CD14-positive monocyte (primary cell): ENCODE results near the gene DISP1. TPM values are rescaled to one million over a fixed set of nuclear protein-coding genes. Genes with fewer than 3 reads are reported as not detected.

Experiments used
- DNase-seq, 3 donors: peaks; one replicate each; pipeline ENCODE4 v3.0.0-alpha.2; 2011 to 2022
- H2AFZ ChIP-seq: 2 replicates; pipeline ENCODE4 v1.6.0; 2012; ENCODE audit warnings: mild to moderate bottlenecking, low read depth, low read length, inconsistent platforms; ENCODE audit not compliant: insufficient read depth, poor library complexity, severe bottlenecking
- H3K27ac ChIP-seq, 2 donors: 1 replicate in 1 of 2; 2 replicates in 1 of 2; pipeline ENCODE4 v1.5.1; 2012 to 2013; ENCODE audit warnings: low read length in 2 of 2, control low read depth in 1 of 2, inconsistent platforms in 1 of 2, low read depth in 1 of 2, mild to moderate bottlenecking in 1 of 2
- H3K27me3 ChIP-seq, 2 donors: one replicate each; pipeline versions ENCODE4 v1.6.0 to v1.6.1; 2011 to 2013; ENCODE audit warnings: low read length in 2 of 2; ENCODE audit not compliant: control insufficient read depth in 2 of 2, insufficient read depth in 2 of 2
- H3K36me3 ChIP-seq, 2 donors: replicated peaks in 1 of 2; 1 replicate in 1 of 2; 2 replicates in 1 of 2; pipeline versions ENCODE4 v1.5.1 to v1.6.1; 2012 to 2013; ENCODE audit warnings: low read length in 2 of 2, control low read depth in 1 of 2, inconsistent platforms in 1 of 2, mild to moderate bottlenecking in 1 of 2; ENCODE audit not compliant: insufficient read depth in 2 of 2, control insufficient read depth in 1 of 2
- H3K4me1 ChIP-seq, 2 donors: 1 replicate in 1 of 2; 2 replicates in 1 of 2; pipeline versions ENCODE4 v1.5.1 to v1.6.1; 2012 to 2013; ENCODE audit warnings: low read length in 2 of 2, control low read depth in 1 of 2, inconsistent platforms in 1 of 2, mild to moderate bottlenecking in 1 of 2, moderate library complexity in 1 of 2; ENCODE audit not compliant: insufficient read depth in 2 of 2, control insufficient read depth in 1 of 2
- H3K4me2 ChIP-seq: replicated peaks from 2 replicates; pipeline ENCODE3; 2012; ENCODE audit warnings: low read length, moderate library complexity, mild to moderate bottlenecking; ENCODE audit not compliant: poor library complexity, severe bottlenecking; ENCODE audit errors: extremely low read depth
- H3K4me3 ChIP-seq, 3 experiments: fragments of 200-600 bp in 1 of 3; sonication (generic) in 1 of 3; replicated peaks in 1 of 3; 1 replicate in 2 of 3; 2 replicates in 1 of 3; pipeline ENCODE4 v1.5.1; 2011 to 2013; ENCODE audit warnings: low read length in 3 of 3, mild to moderate bottlenecking in 3 of 3, control low read depth in 2 of 3, low read depth in 2 of 3, inconsistent platforms in 1 of 3, moderate library complexity in 1 of 3
- H3K79me2 ChIP-seq: 2 replicates; pipeline ENCODE4 v1.6.0; 2012; ENCODE audit warnings: mild to moderate bottlenecking, control low read depth, inconsistent platforms, low read length, moderate library complexity; ENCODE audit not compliant: insufficient read depth
- H3K9ac ChIP-seq: 2 replicates; pipeline ENCODE4 v1.6.0; 2017; ENCODE audit warnings: low read length, mild to moderate bottlenecking; ENCODE audit not compliant: insufficient read depth, poor library complexity, severe bottlenecking
- H3K9me3 ChIP-seq, 2 donors: replicated peaks in 1 of 2; 1 replicate in 1 of 2; 2 replicates in 1 of 2; pipeline versions ENCODE4 v1.5.1 to v1.6.1; 2012 to 2013; ENCODE audit warnings: low read length in 2 of 2, control low read depth in 1 of 2; ENCODE audit not compliant: control insufficient read depth in 1 of 2, insufficient read depth in 1 of 2
- H4K20me1 ChIP-seq: 2 replicates; pipeline ENCODE4 v1.6.0; 2012; ENCODE audit warnings: mild to moderate bottlenecking, low read length, control low read depth, moderate library complexity; ENCODE audit not compliant: insufficient read depth
- H3K27ac Mint-ChIP-seq, 7 donors: one replicate each; pipeline ENCODE4 v1.8.0; 2020; ENCODE audit warnings: mild to moderate bottlenecking in 7 of 7, mixed read lengths in 7 of 7, moderate library complexity in 6 of 7, inconsistent platforms in 2 of 7
- H3K27me3 Mint-ChIP-seq, 3 donors: one replicate each; pipeline ENCODE4 v1.8.0; 2021 to 2022; ENCODE audit warnings: low read depth in 3 of 3, mild to moderate bottlenecking in 3 of 3, mixed read lengths in 3 of 3, moderate library complexity in 3 of 3, inconsistent platforms in 1 of 3
- H3K36me3 Mint-ChIP-seq, 2 donors: one replicate each; pipeline ENCODE4 v1.8.0; 2020; ENCODE audit warnings: mixed read lengths in 2 of 2, inconsistent platforms in 1 of 2, mild to moderate bottlenecking in 1 of 2
- H3K4me1 Mint-ChIP-seq: one replicate; pipeline ENCODE4 v1.8.0; 2020; ENCODE audit warnings: mild to moderate bottlenecking, mixed read lengths
- H3K4me3 Mint-ChIP-seq, 2 donors: one replicate each; pipeline ENCODE4 v1.8.0; 2020; ENCODE audit warnings: mild to moderate bottlenecking in 2 of 2, mixed read lengths in 2 of 2, moderate library complexity in 1 of 2
- H3K9me3 Mint-ChIP-seq, 7 donors: one replicate each; pipeline ENCODE4 v1.8.0; 2020 to 2022; ENCODE audit warnings: mixed read lengths in 7 of 7, mild to moderate bottlenecking in 6 of 7, moderate library complexity in 6 of 7, inconsistent platforms in 2 of 7
- WGBS: methylation state at CpG from one replicate; pipeline ENCODE4 v1.1.5; 2013; ENCODE audit warnings: missing lambda C conversion rate; ENCODE audit not compliant: insufficient coverage; 5-methylcytosine and 5-hydroxymethylcytosine counted together
- intact Hi-C, 2 donors: fragments of 100-400 bp; cut with micrococcal nuclease; formaldehyde crosslinking; loops; one replicate each; pipeline versions ENCODE4 v1.15.0 to v1.15.1; 2023
- polyA plus RNA-seq, 3 donors: library from polyadenylated mRNA; depleted of rRNA in 1 of 3; unstranded in 2 of 3; stranded (reverse) in 1 of 3; fragments of 300-500 nt in 2 of 3; fragments of >200 nt in 1 of 3; fragmentation: Illumina TruSeq in 2 of 3; gene quantifications; 1 replicate in 2 of 3; 2 replicates in 1 of 3; pipeline ENCODE4 v1.2.3, GENCODE V29; 2012 to 2021
- TF ChIP-seq, protein P1 (sequence below): fragments of 200-600 bp; IDR thresholded peaks from one replicate; pipeline ENCODE4 v1.8.0; 2022; ENCODE audit warnings: antibody characterized with exemption, mild to moderate bottlenecking

The DISP1 gene
- polyA plus RNA-seq, 3 donors, result 0.34 to 2.1 (median 0.61) TPM

DNA sequence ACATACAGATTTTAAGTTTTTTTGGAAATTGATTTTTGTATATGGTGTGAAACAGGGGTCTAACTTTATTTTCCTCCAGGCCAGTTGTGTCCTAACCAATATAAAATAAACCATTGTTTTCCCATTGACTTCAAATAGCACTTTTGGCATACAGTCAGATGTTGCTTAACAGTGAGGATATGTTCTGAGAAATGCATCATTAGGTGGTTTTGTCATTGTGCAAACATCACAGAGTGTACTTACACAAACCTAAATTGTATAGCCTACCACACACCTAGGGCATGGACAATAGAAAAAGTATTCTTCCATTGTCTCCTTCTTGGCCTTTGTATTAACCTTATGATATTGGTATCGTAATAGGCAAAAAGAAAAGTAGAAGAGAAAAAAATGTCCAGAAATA is 37.4 kb upstream of the DISP1 start:
- peaks cover 0 to 10% (median 4%) of the 10 kb centered on the region in 7 donors for H3K9me3 Mint-ChIP-seq
- H3K27me3 Mint-ChIP-seq, result peaks cover 0 to 3% (median 0%) of the 10 kb centered on the region in 3 donors
- no CpG with 5 or more reads among the region's 1 CpG for WGBS
- H3K36me3 Mint-ChIP-seq, result no peaks in the 10 kb centered on the region
- Histone ChIP-seq H3K27ac (no peak overlapping the region), H3K4me2 (no peak overlapping the region), H3K27me3 (no peaks in the 10 kb centered on the region), H3K4me1 (peaks cover 10 to 15% of the 10 kb centered on the region in 2 donors), H2AFZ (no peak overlapping the region), H3K9ac (no peak overlapping the region), H4K20me1 (no peaks in the 10 kb centered on the region), H3K4me3 (no peak overlapping the region), H3K9me3 (no peaks in the 10 kb centered on the region), H3K36me3 (no peaks in the 10 kb centered on the region), H3K79me2 (no peaks in the 10 kb centered on the region)
- H3K4me1 Mint-ChIP-seq, result peaks cover 12% of the 10 kb centered on the region
- DNase-seq, result no peak
- H3K27ac Mint-ChIP-seq, result no peak overlapping the region
- intact Hi-C loops, result no loop called here
- TF ChIP-seq, protein P1, sequence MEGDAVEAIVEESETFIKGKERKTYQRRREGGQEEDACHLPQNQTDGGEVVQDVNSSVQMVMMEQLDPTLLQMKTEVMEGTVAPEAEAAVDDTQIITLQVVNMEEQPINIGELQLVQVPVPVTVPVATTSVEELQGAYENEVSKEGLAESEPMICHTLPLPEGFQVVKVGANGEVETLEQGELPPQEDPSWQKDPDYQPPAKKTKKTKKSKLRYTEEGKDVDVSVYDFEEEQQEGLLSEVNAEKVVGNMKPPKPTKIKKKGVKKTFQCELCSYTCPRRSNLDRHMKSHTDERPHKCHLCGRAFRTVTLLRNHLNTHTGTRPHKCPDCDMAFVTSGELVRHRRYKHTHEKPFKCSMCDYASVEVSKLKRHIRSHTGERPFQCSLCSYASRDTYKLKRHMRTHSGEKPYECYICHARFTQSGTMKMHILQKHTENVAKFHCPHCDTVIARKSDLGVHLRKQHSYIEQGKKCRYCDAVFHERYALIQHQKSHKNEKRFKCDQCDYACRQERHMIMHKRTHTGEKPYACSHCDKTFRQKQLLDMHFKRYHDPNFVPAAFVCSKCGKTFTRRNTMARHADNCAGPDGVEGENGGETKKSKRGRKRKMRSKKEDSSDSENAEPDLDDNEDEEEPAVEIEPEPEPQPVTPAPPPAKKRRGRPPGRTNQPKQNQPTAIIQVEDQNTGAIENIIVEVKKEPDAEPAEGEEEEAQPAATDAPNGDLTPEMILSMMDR, result no peak
- no peak overlapping the region for H3K4me3 Mint-ChIP-seq

DNA sequence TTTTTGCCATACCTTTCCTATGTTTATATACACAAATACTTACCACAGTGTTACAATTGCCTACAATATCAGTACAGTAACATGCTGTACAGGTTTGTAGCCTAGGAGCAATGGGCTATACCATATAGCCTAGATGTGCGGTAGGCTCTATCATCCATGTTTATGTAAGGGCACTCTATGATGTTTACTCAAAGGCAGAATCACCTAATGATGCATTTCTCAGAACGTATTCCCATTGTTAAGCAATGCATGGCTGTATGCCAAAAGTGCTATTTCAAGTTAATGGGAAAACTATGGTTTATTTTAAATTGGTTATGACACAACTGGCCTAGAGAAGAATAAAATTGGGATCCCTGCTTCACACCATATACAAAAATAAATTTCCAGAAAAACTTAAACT is 36.9 kb upstream of the DISP1 start:
- Mint-ChIP-seq H3K27me3 (peaks cover 0 to 3% (median 0%) of the 10 kb centered on the region in 3 donors), H3K4me1 (peaks cover 7% of the 10 kb centered on the region), H3K4me3 (no peak overlapping the region), H3K36me3 (no peaks in the 10 kb centered on the region), H3K9me3 (peaks cover 0 to 12% (median 4%) of the 10 kb centered on the region in 7 donors), H3K27ac (no peak overlapping the region)
- TF ChIP-seq, protein P1, result no peak
- Histone ChIP-seq H4K20me1 (no peaks in the 10 kb centered on the region), H3K36me3 (no peaks in the 10 kb centered on the region), H3K9ac (no peak overlapping the region), H3K27ac (no peak overlapping the region), H3K4me1 (peaks cover 7 to 10% of the 10 kb centered on the region in 2 donors), H3K4me3 (no peak overlapping the region), H3K9me3 (no peaks in the 10 kb centered on the region), H2AFZ (no peak overlapping the region), H3K27me3 (no peaks in the 10 kb centered on the region), H3K4me2 (no peak overlapping the region), H3K79me2 (no peaks in the 10 kb centered on the region)
- no peak for DNase-seq
- no CpG with 5 or more reads among the region's 2 CpGs for WGBS
- intact Hi-C loops, result no loop called here
